Liver (tissue), 3 donors: ENCODE data around the gene GPD1.

ENCODE experiments used
- EGR1 ChIP-seq, 2 donors: IDR thresholded peaks; 2 replicates each; pipeline ENCODE4 v1.6.1; 2016 to 2018; ENCODE audit warnings: antibody characterized with exemption in 2 of 2, low read depth in 2 of 2
- HNF4G ChIP-seq: IDR thresholded peaks from 2 replicates; pipeline ENCODE4 v1.6.1; 2016; ENCODE audit warnings: antibody characterized with exemption
- TF ChIP-seq, protein P1 (sequence below): fragments of 150-350 bp; IDR thresholded peaks from 2 replicates; pipeline ENCODE4 v1.5.1; 2017; ENCODE audit warnings: improper control_type of control experiment, low read depth, low read length; ENCODE audit not compliant: missing input control
- TF ChIP-seq, protein P2 (sequence below): IDR thresholded peaks from 2 replicates; pipeline ENCODE4 v1.6.1; 2016; ENCODE audit warnings: antibody characterized with exemption
- donor health status: healthy.
- donor health status: healthy.

DNA sequence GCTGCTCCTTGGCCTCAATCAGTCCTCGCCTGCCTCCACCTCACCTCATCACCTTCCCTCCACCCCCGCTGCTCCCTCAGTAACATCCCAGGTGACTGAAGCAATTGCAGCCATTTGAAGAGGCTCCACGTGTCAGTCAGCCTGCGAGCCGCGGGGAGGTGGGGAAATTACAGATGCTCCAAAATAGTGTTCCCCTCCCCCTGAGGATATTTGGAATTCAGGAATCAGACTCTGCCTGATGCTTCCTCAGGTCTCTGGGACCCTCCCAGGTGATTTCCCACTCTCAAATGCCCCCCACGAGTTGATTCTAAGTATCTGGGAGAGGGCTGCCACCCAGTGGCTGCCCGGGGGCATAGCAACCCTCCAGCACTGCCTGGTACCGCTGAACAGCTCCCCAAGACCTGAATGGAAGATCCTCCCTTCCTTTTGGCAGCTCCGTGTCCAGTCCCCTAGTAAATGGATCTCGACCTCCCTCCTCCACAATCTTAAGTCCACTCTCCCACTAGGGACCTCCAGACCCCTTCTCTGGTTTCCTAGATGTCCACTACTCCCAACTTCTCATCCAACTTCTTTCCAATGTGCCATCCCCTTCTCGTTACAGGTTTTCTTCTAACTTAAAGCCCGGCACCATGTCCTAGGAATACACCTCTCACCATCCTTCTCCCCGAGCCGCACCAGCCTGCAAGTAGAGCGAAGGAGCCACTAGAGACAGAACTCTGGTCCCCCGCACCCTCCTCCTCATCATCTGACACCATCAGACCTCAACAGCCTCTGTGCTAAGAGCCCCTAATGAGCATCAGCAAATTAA lies 47.8 kb upstream of the GPD1 start:
- TF ChIP-seq HNF4G: no peak
- TF ChIP-seq, protein P1, sequence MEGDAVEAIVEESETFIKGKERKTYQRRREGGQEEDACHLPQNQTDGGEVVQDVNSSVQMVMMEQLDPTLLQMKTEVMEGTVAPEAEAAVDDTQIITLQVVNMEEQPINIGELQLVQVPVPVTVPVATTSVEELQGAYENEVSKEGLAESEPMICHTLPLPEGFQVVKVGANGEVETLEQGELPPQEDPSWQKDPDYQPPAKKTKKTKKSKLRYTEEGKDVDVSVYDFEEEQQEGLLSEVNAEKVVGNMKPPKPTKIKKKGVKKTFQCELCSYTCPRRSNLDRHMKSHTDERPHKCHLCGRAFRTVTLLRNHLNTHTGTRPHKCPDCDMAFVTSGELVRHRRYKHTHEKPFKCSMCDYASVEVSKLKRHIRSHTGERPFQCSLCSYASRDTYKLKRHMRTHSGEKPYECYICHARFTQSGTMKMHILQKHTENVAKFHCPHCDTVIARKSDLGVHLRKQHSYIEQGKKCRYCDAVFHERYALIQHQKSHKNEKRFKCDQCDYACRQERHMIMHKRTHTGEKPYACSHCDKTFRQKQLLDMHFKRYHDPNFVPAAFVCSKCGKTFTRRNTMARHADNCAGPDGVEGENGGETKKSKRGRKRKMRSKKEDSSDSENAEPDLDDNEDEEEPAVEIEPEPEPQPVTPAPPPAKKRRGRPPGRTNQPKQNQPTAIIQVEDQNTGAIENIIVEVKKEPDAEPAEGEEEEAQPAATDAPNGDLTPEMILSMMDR: peak; percentile 91
- no peak for TF ChIP-seq EGR1 (IDR thresholded peaks at IDR 0.05; ENCODE audit: low read depth in 2 of 2)
- TF ChIP-seq, protein P2, sequence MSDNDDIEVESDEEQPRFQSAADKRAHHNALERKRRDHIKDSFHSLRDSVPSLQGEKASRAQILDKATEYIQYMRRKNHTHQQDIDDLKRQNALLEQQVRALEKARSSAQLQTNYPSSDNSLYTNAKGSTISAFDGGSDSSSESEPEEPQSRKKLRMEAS: no peak
